HG02798 (cell line): ENCODE results near the gene ELMO3.

ENCODE experiments used
- ATAC-seq: cut with Tn5 transposase; IDR thresholded peaks from one replicate; pipeline ENCODE4 v1.9.1; 2021; ENCODE audit warnings: mild to moderate bottlenecking; ENCODE audit not compliant: unreplicated experiment, poor library complexity

ELMO3 gene

DNA sequence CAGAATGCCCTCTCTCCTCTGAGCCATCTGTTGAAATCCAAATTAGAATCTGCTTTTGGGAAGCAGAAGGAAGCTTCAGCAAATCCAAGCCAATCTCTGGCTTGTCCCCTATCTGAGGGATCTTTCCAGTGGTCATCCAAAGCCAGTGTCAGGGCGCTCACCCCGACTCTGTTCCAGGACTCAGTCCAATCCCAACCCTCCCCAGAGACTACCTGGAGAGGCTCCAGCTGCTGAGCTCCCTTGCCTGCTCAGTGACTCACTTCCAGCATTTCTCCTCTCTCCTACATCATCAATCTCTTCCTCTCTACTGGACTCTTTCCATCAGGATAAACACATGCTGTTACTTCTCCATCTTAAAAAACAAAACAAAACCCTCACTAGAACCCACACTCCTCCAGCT lies 17.6 kb upstream of the ELMO3 start:
- ATAC-seq, result no peak

DNA sequence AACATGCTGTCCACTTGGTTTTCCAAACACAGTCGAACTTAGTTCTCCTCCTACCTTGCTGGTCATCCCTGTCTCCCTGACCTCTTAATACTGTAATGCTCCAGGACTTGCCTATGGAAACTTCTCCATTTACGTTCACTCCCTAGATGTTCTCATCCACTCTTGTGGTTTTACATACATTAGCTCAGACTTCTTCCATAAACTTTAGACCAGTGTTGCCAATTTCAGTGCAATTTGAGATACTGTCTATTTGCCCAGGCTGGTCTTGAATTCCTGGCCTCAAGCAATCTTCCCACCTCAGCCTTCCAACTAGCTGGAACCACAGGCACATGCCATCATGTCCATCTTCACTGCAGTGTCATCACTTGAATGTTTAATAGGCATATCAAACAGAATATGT lies 16.6 kb upstream of the ELMO3 start:
- ATAC-seq, result no peak

DNA sequence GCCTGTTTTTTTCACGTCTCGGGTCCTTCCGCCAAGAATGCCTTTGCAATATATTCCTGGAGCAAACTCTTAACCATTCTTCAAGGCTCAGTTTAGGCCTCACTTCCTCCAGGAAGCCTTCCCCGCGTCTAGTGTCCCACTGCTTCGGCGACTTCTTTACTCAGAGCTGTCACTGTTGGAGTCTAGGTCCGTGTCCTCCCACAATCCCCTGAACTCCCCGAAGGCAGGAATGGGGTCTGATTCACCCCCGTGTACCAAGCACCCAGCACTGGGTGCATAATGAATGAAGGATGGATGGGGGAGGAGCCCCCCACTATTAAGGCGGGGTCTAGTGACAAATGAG lies 15.7 kb upstream of the ELMO3 start:
- no peak for ATAC-seq

DNA sequence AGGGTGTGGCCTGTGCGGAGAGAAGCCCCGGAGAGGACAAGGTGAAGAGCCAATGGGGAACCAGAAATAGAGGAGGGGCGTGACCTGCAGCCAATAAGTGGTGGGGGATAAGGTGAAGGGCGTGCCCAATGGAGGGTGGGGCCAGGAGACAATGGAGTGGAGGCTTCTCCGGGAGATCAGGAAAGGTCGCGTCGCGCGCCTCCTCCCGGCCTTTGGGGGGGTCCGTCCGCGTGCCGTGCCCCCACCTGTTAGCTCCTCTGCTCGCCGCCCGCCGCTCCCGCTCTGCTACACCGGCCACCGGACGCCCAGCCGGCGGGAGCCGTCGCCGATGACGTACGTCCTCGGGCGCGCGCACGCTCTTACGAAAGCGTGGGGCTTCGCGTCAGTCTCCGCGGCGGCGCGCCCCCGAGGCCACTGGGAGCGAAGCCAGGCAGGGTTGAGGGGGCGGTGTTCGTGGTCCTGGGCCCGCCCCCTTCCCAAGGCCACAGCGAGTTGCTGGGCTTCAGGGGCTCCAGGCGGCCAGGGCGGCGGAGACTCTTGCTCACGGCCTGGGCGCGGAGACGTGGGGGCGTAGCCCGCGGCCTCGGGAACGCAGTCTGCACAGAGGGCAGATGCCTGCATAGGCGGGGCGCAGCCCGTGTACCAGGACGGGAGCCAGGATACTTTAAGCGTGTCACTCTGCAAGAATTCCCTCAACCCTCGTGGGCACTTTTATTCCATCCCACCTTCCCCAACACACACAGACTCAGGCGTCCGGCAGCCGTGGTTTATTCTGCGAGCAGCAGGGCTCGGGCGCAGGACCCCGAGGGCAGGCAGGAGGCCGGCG lies 15.1 kb upstream of the ELMO3 start, which contains the start of gene MATCAP1:
TSS of gene MATCAP1 (minus strand) at position 337 of the 826 bp plus-strand sequence. CDS start 3,353 bp downstream, outside the sequence.
- peak; percentile 93 for ATAC-seq

DNA sequence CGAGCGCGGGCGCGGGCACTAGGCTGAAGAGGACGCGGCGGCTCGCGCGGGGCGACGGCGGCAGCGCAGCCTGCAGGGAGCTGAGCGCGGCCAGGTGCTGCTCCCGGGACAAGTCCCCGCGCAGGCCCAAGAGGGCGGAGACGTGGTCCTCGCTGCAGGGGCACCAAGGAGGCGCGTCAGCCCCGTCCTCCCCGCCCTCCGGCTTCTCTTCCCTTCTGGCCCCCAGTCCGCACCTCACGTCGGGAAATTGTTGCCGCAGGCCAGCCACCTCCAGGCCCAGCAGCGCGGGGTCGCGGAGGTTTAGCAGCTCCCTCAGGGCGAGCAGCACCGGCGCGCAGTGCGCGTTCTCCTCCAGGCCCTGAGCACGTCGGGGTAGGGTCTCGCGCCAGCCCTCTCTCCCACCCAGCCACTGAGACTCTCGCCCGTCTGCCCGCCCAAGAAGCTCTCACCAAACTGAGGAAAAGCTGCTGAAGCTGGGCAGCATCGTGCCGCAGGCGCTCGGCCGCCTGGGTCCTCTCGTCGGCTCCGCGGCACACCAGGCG lies 14.4 kb upstream of the ELMO3 start:
- peak; percentile 4 for ATAC-seq

DNA sequence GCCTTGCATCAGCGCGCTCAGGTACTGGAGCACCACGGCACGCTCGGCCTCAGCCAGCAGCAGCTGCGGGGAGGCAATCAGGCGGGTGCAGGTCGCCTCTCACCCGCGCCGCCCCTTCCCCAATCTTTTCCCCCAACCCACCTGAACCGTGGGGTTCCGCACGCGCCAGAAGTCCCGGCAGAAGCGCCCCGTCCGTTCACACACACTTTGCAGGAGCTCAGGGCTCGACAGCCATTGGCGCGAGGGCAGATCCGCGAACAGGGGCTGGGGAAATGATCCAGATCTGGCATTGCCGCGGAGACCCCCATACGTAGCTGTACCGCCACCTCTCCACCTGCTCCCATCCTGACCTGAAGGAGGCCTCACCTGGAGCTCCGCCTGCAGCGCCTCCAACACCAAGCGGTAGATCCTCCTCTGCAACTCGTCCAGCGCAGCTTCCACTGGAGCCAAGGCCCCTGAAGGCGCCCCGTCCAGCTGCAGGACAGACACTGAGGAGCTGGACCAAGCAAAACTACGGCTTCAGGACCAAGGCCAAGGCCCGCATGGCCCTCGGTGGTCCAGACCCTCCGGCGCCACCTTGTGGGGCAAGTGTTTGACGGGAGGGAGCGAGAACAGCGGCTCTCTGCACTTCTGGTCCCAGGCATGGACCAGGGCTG lies 13.8 kb upstream of the ELMO3 start:
- ATAC-seq, result no peak

DNA sequence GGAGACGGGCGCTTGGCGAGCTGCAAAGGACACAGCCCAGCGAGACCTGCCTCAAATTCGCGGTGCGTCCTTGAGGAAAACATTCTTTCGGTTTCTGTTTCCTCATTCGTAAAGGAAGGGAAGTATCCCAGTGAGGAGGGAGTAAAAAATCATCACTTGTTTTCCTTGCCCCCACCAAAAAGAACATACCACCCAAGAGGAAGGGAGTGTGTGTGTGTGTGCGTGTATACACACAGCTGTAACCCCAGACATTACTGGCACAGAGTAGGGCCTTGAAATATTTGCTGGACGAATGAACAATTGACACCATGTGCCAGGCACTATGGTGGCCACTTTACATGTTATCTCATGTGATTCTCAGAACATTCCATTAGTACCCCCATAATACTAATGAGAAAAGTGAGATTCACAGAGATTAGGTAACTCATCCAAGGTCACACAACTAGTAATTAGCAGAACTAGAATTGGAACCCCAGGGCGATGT lies 13.2 kb upstream of the ELMO3 start:
- no peak for ATAC-seq

DNA sequence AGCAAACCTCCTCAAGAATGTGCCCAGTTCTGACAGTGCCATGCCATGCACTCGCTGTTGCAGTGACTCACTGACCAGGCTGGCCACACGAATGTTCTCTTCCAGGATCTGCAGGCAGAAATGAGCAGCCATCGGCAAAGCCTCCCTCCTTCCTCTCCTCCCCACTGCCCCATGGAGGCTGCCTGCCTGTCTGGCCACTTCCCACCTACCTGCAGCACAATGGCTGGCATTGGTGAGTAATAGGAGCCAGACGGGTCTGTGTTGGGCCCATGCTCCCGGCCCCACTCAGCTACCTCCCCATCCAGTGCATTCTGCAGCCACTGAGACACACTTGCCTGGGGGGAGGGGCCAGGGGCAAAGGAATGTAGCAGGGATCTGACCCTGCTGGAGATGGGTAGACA lies 12.4 kb upstream of the ELMO3 start:
- no peak for ATAC-seq

DNA sequence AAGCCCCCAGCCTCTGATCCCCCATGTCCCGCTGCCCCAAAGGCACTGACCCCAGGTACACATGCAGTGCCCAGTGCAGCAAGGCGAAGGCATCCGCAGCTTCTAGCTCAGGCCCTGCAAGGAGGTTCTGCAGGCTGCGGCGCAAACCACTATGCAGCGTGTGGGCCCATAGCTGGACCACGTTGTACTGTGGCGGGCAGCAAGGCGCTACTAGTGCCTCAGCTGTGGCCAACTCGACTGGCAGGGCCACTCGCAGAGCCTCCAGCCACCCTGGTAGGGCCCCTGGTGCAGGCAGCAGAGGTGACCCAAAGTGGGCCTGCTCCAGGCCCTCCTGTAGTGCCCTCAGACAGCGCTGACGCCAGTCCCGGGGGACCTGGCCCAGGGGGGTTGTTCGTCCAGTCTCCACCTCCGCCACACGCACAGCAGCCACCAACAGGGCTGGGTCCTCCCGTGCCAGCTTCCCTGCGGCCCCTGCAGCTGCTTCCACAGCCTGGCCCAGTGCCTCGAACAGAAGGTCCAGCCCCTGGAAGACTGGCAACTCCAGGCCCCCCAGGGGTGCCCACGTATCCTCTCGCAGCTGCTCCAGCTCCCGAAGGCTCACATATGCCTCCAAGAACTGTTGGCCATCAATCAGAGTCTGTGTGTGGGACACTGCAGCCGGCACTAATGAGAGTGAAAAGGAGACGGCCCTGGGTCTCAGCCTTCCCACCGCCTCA lies 11.6 kb upstream of the ELMO3 start:
- no peak for ATAC-seq

DNA sequence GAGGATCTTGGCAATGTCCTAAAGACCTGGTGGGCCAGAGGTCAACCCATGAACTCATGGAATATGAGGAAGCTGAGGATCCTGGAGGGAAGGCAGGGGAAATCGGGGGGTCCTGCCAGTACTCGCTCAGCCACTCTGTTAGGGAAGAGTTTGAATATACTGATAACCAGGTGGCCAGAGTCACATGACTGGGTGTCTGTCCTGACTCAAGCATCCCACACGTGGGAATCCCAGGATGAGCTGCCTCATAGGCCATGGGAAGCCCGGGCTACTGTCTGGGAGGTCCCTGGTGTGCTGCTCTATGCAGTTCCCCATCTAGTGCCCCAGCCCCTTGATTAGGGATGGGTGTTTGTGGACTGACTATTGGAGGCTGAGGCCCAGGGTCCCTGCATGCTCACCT lies 10.6 kb upstream of the ELMO3 start:
- no peak for ATAC-seq

DNA sequence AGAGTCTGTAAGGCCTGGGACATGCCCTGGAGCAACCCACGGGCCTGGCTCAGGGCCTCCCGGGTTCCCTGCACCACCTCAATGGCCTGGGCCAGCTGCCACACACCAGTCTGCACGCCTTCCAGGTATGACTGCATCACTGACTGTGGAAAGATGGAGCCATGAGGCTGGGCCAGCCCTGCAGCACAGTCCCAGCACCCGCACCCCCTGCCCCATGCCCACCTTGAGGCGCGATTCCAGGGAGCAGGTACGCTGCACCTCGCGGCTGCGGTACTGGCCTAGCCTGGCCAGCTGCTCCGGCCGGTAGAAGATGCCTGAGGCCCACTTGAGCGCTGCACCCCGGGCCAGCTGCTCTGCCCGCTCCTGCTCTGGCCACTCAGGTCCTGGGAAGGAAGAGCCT lies 10.1 kb upstream of the ELMO3 start:
- no peak for ATAC-seq

DNA sequence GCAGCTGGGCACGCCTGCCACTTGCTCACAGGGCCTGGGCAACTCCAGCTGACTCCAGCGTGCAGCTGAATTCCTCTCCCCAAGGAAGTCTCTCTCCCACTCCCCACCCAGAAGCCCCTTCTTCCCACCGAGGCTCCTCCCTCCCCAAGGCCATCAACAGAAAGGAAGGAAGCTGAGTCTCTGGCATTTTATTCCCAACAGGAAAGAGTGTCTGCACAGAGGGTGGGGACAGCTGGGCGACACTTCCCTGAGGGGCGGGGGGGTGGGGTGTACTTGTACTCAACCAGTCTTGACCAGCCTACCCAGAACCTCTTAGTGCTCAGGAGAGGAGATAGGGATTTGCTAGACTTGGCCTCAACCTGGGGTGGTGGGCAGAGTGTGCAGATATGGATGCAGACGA lies 8.9 kb upstream of the ELMO3 start, which contains the start of gene EXOC3L1:
TSS of gene EXOC3L1 (minus strand) at position 96 of the 400 bp plus-strand sequence. CDS start 460 bp downstream, outside the sequence.
- no peak for ATAC-seq

DNA sequence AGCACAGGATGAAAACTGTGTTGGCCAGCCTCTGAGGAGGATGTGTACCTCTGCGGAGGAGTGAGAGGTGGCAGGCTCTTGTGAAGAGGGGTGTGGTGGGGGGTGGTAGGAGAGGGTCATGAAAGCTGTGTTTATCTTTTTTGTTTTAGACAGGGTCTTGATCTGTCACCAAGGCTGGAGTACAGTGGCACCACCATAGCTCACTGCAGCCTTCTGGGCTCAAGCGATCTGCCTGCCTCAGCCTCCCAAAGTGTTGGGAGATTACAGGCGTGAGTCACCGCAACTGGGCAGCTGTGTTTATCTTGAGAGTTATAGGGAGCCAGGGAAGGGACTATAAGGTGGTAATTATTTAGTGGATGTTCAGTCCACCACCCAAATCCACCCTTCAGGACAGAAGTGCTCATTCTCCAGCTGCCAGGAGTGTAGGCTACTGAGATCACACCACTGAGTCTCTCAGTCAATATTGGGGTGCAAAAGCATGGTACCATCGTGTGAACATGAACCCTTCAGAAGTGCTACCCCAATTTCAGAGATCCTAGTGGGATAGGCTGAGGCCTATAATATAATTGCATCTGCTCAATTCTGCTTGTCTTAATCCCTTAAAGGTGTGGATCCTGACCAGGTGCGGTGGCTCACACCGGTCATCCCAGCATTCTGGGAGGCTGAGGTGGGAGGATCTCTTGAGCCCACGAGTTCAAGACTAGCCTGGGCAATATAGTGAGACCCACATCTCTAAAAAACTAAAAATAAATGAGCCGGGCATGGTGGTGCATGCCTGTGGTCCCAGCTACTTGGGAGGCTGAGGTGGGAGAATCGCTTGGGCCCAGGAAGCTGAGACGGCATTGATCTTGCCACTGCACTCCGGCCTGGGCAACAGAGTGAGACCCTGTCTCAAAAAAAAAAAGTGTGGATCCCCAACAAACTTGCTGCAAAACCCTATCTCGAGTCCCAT lies 8.2 kb upstream of the ELMO3 start:
- ATAC-seq, result no peak

DNA sequence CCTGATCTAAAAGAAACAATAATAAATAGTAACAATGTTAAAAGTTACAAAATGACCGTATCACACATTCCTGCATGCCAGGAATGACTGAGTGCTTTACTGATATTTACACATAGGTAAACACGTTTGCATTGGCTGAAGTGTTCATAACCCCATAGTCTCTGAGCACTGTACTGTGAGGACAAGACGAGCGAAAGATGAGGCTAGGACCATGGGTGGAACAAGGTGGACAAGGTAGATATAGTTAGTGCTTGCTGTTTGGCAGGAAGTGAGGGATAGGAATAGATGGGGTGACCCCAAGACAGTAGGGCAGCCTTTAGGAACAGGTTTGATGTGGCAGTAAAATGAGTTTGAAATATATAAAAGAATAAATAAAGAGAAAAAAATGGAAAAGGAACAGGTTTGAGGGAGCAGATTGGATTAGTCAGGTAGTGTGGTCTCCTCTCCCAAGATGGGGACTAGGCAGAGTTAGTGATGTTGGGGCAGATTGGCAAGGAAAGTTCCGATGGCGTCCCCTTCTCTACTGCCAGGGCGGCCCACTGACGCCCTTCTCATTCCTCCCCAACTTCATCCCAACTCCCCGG lies 7.4 kb upstream of the ELMO3 start:
- ATAC-seq, result no peak

DNA sequence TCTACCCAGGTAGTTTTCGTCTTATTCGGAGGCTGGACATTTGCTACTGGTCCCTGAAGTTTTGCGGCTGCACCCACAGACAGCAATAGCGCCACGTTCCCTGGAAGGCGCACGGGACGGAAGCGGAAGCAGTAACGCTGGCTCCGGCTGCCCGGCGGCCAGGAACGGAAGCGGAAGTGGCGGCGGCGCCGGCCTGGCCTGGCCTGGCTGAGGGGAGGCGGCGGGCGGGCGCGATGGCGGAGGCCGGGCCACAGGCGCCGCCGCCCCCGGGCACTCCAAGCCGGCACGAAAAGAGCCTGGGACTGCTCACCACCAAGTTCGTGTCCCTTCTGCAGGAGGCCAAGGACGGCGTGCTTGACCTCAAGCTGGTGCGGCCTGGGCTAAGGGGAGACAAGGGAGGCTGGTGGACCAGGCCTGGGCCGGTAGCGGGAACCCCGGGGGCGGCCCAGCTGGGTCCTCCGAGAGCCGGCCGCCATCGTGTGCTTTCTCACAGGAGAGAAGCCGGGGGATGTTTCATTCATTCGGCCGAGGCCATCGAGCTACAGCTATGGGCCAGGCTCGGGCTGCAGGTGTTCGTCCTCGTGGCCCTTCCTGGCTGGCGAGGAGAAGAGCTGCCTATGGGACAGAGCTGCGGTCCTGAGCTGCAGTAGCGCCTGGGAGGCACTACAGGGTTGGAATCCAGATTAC lies 6.8 kb upstream of the ELMO3 start, which contains the start of gene E2F4:
TSS of gene E2F4 (plus strand) at position 161 of the 687 bp plus-strand sequence. CDS start at position 234, 73 bp downstream.
- ATAC-seq, result peak; percentile 95

DNA sequence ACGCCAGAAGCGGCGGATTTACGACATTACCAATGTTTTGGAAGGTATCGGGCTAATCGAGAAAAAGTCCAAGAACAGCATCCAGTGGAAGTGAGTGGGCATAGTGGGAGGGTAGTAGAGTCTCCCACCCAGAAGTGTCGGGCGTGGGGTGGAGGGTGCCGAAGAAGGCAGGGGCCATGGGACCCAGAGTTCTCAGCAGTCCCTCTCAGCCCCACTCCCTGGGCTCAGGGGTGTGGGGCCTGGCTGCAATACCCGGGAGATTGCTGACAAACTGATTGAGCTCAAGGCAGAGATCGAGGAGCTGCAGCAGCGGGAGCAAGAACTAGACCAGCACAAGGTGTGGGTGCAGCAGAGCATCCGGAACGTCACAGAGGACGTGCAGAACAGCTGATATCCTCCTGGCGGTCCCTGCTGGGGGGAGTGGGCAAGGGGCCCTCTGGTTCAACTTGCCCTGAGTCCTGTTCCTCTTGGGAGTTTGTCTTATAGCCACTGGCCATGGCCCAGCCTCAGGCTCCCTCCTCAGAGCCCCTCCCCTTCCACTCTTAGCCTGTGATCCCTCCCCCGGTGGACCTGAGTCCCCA lies 6.1 kb upstream of the ELMO3 start:
- ATAC-seq, result no peak

DNA sequence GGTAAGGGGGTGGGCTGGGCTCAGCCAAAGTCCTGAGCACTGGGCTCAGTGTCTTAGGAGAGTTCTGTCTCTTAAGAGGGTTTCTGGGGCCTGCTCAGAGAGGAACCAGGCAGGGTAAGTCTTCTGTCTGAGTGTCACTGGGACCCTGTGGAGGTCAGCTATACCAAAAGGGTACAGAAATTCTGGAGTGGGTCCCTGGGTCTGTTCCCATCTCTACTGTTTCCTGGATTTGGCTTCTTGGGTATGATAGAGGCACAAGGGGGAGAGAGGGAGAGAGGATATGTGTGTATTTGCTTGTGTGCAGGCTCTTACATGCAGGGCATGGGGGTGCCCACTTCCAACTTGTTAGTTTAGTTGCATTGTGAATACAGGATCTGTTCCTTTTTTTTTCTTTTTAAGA lies 5.4 kb upstream of the ELMO3 start:
- no peak for ATAC-seq

DNA sequence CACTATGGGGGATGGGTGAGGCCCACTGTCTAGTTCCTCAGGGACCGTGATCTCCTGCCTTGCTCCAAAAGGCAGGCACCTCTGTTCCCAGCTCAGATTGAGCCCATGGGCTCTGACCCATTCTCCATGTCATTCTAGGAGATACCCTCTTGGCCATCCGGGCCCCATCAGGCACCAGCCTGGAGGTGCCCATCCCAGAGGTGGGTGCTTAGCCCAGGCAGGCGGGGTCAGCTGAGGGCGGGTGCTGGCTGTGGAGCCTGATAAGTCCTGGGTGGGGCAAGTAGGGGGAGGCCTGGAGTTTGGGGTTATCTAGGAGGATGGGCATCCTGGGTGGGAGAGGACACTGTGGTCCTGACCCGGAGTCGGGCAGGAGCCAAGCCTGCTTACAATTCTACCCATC lies 4.7 kb upstream of the ELMO3 start:
- no peak for ATAC-seq
